HG03064 (cell line): ENCODE results near the gene SLC49A4.

Source experiments
- ATAC-seq: cut with Tn5 transposase; IDR thresholded peaks from one replicate; pipeline ENCODE4 v1.9.1; 2021; ENCODE audit warnings: low read depth; ENCODE audit not compliant: unreplicated experiment

SLC49A4 gene

DNA sequence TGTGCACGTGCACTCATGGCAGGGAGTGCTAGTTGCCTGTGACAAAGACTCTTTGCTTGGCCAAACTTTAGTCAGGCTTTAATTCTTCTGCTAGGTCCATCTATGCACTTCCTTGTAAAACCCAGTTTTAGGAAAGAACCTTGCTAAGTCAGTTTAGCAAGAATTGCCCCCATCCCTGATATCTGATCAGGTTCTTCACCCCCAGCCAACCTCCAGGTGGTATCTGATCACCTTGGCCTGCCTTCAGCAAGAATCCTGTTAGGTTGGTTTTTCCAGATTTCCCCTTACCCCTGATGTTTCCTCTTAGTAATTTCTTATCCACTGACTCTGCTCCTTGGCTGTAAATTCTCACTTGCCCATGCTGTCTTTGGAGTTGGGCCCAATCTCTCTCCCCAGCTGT is 9.6 kb upstream of the SLC49A4 start:
- no peak for ATAC-seq

DNA sequence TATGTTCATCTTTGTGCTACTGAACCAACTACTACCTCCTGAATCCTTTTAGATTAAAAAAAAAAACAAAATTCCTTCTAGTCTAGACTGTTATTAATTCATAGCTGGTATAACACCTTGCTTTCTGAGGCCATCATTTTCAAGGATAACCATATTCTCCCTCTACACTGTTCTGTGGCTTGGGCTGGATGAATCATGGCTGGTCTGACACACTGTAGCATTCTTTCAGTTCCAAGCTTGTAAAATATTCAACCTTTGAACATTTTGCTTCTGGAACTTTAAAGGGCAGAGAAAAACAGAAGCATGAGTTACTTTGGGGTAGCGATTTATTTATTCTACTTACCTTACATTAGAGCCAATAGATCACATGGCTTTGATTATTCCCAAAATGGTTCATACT is 8.8 kb upstream of the SLC49A4 start:
- no peak for ATAC-seq

DNA sequence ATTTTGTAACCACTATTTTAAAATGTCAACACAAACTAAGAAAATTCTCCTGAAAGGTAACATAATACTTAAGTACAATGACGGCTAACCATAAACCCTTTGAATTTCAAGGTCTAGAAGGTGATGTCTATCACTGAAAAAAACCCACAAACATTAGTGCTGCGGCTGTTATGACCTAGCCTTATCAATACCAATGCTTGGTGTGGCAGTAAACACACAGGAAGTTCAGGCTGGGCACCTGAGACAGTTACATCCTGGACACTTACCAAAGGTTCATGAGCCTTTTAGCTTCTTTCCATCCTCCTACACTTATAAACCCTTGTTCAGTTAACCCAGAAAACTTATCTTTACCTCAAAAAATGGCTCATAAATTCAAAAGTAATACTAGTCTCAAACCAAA is 7.0 kb upstream of the SLC49A4 start:
- ATAC-seq = no peak

DNA sequence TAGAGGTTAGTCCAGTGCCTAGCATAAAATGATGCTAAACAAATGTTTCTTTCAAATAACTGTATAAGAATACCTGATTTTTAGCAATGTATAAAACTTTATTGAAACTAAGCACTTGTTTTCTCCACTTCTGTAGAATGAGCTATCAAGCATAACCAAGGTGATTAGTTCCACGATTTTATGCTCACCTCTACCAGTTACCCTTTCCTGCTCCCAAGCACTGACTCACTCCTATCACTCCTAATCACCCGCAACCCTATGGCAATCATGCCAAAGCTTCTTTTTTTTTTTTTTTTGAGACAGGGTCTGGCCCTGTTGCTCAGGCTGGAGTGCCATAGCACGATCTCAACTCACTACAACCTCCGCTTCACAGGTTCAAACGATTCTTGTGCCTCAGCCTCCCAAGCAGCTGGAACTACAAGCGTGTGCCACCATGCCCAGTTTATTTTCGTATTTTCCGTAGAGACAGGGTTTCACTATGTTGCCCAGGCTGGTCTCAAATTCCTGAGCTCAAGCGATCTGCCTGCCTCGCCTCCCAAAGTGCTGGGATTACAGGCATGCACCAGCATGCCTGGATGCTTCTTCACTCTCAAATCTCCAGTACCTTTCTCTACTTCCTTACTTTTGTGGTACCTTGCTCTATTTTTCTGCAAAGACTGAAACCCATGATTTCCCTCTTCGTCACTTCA is 5.1 kb upstream of the SLC49A4 start:
- ATAC-seq = no peak

DNA sequence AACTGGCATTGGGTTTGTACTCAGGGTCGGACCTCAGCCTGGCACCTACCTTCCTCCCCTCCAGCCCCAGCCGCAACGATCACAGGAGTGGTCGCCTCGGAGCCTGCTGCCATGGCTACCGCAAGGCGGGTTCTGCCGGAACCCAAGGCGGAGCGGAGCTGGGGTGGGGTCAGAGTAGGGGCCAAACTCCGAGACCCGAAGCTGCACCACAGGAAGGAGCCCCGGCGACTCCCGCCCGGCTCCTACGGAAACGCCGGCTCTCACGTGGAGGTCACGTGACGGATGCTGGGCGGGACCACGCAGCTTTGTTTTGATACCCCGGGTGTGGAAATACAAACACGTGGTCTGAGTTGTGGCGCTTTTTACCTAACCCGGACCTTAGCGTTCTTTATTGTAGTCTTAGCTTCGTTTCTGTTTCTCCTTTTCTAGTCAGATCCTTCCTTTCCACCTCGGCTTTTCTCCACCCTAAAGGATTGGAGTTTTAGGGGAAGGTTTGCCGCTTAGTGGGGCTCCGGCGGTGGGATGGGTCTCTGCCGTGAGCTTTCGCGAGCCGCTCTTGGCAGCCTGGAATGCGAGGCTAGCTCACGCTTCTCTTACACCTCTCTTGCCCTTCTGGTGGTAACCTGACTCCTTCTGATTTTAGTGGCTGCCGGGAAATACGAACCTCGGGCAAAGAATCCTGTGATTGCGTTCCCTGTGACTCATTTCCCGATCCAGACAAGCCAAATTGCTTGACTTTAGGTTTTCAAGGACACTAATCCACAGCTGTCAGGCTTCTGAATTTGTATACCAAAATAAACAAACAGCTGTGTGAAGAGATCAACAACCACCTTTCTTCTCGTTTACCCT is 1.1 kb upstream of the SLC49A4 start, which contains the start of gene HSPBAP1:
Gene HSPBAP1, minus strand, starts transcription at position 264 of the 849 bp plus-strand sequence. Its CDS starts 151 bp downstream, at position 113.
- peak; percentile 59 for ATAC-seq

DNA sequence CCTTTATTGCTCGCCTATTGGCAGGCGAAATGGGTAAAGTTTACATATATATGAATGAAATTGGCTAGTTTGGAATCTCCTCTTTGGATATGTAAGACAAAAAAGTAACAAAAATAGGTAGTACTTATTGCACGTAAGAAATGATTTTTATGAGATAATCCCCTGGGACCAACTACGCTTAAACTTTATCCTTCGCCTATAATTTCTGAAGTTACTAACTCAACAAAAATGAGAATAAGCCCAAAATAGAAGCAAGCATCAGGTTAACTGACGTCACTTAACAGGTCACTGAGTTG is 438 bp upstream of the SLC49A4 start:
- ATAC-seq = no peak

DNA sequence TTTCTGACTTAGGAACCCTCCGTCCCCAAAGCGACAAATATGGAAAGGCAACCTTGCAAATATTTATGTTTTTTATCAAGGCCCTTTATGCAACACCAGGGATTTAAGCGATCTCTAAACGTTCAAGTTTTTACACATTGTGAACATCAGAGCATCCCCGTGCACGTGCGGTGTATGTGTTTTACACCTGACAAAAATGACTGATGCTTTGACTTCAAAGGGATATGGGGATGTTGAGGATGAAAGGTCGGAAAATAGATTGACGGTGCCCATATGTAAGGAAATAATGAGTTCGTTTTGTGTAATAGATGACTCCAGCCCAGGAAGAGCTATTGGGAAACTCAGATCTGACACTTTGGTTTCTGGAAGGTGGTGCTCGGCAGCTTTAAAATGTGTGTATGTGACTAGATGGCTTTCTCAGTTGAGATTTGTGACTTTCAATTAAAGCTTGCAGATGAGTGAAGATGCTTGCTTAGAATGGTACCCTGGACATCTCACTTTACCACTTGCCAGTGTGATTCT is 866 bp downstream of the SLC49A4 start:
- no peak for ATAC-seq

DNA sequence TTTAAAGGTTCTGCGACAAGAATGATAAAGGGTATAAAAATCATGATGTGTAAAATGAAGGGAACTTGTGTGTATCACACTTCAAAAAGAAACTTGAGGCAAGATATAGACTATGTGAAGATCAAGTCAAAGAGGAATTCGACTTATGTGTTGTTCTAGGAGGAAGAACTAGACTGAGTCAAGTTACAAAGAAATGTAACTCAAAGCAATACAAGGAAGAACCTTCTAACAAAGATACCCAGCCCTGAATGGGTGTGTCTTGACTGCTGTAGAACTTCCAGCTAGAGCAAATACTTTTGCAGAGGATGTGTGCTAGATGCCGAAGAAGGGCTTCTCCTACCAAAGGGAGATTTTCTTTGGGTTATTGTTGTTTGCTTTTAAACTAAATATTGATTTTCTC is 2.4 kb downstream of the SLC49A4 start:
- no peak for ATAC-seq

DNA sequence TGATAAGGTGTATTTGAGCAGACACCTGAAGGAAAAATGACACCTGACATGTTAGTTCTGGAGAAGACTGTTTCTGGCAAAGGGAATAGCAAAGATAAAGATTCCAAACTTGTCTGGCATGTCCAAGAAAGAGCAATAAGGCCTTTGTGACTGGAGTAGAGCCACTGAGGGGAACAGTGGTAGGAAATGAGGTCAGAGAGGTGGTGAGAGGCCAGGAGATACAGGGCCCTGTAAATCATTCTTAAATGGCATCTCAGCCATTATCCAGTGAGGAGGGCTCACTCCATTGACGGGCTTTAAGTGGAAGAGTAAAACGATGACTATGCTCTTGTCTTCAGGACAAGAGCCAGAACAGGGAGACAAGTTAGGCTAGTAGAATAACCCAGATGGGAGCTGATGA is 4.5 kb downstream of the SLC49A4 start:
- no peak for ATAC-seq

DNA sequence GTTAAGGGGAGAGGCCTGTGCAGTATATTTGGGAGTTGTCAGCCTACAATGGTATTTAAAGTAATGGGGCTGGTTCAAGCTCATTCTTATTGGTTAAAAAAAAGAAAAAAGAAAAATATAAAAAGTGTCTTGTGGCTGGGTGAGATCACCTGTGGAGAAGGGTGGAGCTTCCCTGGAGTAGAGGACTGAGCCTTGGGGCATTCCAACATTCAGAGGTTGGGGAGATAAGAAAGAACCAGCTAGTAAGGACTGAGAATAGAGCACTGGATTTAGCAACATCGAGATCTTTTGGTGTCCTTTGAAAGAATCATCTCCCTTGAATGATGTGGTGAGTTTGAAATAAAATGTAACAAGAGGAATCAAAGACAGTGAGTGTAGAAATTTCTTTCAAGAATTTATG is 5.2 kb downstream of the SLC49A4 start:
- ATAC-seq = no peak

DNA sequence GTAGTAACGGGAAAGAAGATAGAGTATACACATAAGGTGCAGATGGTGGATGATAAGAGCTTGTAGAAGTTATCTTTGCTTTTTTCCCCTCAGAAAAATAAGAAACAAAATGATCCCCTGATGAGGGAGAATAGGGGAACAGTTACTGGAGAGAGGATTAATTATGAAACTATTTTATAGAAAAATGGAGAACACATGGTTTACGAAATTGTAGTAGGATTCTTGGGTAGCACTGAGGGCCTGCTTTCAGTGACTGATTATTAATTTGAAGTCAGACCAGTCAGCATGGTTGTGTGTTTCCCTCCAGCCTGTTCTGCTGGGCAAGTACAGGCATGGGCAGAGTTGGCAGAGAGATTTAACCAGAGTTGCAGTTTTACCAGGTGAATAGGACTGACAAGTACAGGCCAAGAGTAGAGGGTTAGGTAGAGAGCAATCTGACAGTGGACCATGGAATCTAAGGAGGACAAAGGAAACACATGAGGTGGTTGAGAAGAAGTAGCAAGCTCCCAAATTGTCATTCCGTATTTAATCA is 5.9 kb downstream of the SLC49A4 start:
- ATAC-seq = no peak

DNA sequence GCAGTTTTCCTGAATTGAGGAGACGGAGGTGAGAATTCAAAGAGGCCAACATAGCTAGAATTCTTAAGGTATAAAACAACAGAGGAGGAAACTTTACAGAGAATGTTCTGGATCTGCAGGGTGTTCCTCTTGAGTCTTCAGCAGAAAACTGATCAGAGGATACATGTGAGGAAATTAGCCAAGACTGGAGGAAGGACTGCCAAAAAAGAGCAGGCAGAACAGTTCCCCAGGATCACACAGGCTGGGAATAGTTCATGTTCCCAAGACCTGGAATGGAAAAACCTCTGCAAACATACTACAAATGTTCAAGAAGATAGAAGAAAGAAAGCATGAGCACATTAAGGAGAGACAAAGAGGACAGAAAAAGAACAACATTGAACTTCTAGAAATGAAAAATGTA is 7.5 kb downstream of the SLC49A4 start:
- no peak for ATAC-seq

DNA sequence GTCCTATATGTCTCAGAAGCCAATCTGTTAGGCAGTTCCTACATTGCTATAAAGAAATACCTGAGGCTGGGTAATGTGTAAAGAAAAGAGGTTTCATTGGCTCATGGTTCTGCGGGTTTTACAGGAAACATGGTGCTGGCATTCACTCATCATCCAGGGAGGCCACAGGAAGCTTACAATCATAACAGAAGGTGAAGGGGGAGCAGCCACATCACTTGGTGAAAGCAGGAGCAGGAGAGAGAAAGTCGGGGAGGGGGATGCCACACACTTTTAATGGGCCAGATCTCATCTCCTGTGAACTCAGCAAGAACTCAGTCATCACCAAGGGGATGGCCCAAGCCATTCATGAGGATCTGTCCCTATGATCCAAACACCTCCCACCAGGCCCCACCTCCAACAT is 9.1 kb downstream of the SLC49A4 start:
- no peak for ATAC-seq

DNA sequence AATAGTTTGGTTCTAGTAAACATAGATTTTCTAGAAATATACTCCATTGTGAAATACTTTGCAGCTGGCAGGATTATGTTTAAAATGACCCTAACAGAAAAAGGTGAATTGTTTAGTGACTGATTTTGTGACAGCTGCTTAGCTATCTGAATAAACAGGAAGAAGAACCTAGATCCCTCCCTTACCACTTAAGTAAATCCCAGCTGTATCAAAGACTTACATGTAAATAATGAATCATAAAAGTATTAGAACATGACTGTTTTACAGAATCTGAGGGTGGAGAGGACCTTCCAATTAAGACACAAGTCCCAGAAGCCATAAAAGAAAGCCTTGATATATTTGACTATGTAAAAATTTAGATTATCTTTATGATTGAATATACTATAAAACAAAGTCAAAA is 15.9 kb downstream of the SLC49A4 start:
- no peak for ATAC-seq

DNA sequence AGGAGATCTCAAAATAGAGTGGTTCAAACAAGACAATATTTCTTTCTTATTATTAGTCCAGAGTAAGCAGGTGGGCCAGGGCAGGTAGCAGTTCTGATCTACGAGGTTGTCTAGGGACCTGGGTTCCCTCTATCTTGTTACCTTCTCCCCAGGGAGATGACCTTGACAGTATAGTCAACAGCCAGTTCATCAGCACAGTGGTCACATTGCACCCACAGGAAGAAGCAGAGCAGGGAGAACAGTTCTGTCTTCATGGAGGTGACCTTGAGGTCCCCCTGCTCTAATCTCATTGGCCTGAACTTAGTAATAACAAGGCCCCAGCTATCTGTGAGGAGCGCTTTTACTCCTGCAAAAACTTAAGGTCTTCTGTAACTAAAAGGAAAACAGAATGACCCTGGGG is 21.7 kb downstream of the SLC49A4 start:
- ATAC-seq = no peak

DNA sequence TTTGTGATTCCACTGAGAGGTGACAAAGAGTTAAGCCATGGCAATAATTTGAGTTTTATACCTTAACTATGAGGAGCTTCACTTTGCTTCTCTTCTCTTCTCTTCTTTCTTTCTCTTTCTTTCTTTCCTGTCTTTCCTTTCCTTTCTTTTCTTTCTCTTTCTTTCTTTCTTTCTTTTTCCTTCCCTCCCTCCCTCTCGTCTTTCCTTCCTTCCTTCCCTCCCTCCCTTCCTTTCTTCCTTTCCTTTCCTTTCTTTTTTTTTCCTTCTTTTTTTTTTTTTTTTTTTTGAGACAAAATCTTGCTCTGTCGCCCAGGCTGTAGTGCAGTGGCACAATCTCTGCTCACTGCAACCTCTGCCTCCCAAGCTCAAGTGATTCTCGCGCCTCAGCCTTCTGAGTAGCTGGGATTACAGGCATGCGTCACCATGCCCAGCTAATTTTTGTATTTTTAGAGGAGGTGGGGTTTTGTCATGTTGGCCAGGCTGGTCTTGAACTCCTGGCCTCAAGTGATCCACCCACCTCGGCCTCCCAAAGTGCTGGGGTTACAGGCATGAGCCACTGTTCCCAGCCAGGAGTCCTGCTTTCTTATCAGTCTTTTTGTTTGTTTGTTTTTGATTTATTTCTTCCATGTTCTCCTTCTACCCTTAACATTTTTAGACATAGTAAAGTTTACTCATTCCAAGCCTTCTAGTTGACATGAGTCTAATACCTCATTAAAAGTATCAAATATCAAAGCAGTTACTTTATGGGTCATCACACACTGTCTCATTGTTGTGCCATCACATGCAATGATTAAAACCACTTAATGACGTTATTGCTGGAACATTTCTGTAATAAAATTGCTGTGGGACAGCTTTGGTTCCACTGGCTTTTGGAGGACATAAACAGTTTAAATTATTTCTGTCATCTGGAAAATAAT is 29.9 kb downstream of the SLC49A4 start:
- no peak for ATAC-seq

DNA sequence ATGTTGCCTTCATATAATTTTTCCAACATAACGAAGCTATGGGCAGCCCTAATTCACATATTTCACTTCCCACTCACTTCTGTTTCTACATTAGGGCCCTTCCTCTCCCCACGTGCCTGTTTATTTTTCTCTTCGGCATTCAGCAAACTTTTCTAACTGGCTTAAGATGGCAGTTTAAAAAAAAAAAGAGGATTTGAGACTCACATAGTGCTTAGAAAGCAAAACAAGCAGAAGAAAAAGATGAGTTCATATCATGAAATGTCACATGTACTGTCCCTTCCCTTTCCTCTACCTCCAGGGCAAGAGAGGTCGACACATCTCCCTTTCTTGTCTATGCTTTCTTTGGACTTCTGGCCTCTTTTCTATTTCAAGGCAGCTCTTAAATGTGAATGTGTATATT is 30.6 kb downstream of the SLC49A4 start:
- ATAC-seq = no peak

DNA sequence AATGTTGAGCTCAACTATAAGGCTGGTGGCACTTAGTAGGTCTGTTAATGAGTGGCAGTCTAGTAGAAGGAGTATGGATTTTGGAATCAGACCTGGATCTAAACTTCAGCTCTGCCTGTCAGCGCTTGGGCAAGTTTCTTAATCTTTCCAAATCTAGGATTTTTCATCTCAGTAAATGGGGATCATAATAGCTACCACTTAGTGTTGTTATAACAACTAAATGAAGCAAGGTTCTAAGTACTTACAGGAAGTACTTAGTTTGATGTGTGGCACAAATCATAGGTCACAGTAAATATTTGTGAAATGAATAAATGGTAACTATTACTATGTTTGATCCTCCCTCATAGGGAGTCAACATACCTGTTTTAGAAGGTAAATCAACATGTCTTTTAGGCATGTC is 31.4 kb downstream of the SLC49A4 start:
- no peak for ATAC-seq

DNA sequence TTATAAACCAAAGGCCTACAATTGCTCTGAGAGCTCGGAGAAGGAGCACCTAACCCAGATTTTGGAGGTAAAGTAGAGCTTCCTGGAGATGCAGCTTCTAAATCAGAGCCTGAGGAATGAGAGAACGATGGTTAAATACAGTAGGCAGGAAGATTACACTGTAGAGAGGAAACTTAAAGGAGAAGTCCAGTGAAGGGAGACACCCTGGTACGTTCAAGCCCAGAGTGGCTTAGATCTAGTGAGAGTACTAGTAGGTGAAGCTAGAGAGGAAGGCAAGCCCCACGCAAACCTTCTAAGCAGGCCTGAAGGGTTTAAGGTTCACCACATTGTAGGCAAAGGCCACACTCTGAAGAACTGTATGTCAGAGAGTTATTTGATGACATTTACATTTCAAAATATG is 33.4 kb downstream of the SLC49A4 start:
- no peak for ATAC-seq

DNA sequence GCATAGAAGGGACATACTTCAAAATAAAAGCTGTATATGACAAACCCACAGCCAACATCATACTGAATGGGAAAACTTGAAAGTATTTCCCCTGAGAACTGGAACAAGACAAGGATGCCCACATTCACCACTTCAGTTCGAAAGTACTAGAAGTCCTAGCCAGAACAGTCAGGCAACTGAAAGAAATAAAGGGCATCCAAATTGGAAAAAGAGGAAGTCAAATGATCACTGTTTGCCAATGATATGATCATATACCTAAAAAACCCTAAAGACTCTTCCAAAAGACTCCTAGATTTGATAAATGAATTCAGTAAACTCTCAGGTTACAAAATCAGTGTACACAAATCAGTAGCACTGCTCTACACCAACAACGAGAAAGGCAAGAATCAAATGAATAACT is 40.7 kb downstream of the SLC49A4 start:
- no peak for ATAC-seq

DNA sequence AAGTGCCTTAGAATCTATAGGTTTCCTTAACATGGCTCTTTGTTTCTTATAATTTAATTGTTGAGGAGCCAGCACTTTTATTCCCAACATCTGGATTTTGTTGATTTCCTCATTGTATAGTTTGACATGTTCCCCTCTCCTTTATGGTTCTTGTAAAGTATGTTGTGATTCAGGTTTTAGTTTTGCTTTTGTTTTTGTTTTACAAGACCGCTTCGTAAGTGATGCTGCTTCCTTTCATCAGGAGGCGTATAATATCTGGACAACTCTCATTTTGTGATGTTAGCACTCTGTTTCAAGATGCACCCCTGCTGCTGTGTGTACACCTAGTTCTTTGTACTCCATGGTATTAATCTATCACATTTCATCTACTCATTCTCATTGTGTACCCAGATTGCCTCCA is 48.7 kb downstream of the SLC49A4 start:
- no peak for ATAC-seq
